Immature natural killer cell (primary cell): Measurements from ENCODE around the gene ACSF2. TPM values are rescaled to one million over a fixed set of nuclear protein-coding genes. Genes with fewer than 3 reads are reported as not detected.
A peak's percentile ranks its signal among the peaks of the same experiment; 100 is the strongest.
"Not testable (repeated sequence)": the region's sequence is repeated elsewhere in the genome, so short reads cannot be mapped to it uniquely, and the experiment has no call there.

Experiments used
- DNase-seq, 3 donors: peaks; one replicate each; pipeline ENCODE4 v3.0.0; 2022; ENCODE audit warnings: mixed read lengths in 1 of 3
- H3K27ac Mint-ChIP-seq, 6 donors: one replicate each; pipeline ENCODE4 v1.8.0; 2020; ENCODE audit warnings: mixed read lengths in 6 of 6, mild to moderate bottlenecking in 5 of 6, inconsistent platforms in 4 of 6, moderate library complexity in 3 of 6
- H3K27me3 Mint-ChIP-seq, 3 donors: one replicate each; pipeline ENCODE4 v1.8.0; 2020 to 2021; ENCODE audit warnings: low read depth in 3 of 3, mild to moderate bottlenecking in 3 of 3, mixed read lengths in 3 of 3, moderate library complexity in 3 of 3, inconsistent platforms in 1 of 3
- H3K36me3 Mint-ChIP-seq, 3 donors: one replicate each; pipeline ENCODE4 v1.8.0; 2020; ENCODE audit warnings: mixed read lengths in 3 of 3, inconsistent platforms in 2 of 3, mild to moderate bottlenecking in 2 of 3
- H3K4me1 Mint-ChIP-seq, 2 donors: one replicate each; pipeline ENCODE4 v1.8.0; 2020; ENCODE audit warnings: inconsistent platforms in 2 of 2, mild to moderate bottlenecking in 2 of 2, mixed read lengths in 2 of 2, moderate library complexity in 1 of 2
- H3K4me3 Mint-ChIP-seq, 5 donors: one replicate each; pipeline ENCODE4 v1.8.0; 2020; ENCODE audit warnings: mild to moderate bottlenecking in 5 of 5, mixed read lengths in 5 of 5, inconsistent platforms in 3 of 5, moderate library complexity in 3 of 5
- H3K9me3 Mint-ChIP-seq, 6 donors: one replicate each; pipeline ENCODE4 v1.8.0; 2020; ENCODE audit warnings: mild to moderate bottlenecking in 6 of 6, mixed read lengths in 6 of 6, inconsistent platforms in 4 of 6, moderate library complexity in 3 of 6
- polyA plus RNA-seq, 3 donors: library from polyadenylated mRNA; unstranded; fragments of 300-500 nt; fragmentation: Illumina TruSeq; gene quantifications; one replicate each; pipeline ENCODE4 v1.2.3, GENCODE V29; 2021

Gene ACSF2
- polyA plus RNA-seq, 3 donors from 2014 or later = 4.8 to 11.1 (median 5.4) TPM

- DNase-seq = no peak
- peaks cover 6 to 12% of the 10 kb centered on the region in 2 donors for H3K4me1 Mint-ChIP-seq
- H3K4me3 Mint-ChIP-seq = no peak overlapping the region
- H3K9me3 Mint-ChIP-seq = peaks cover 0 to 2% (median 0%) of the 10 kb centered on the region in 6 donors
- peaks cover 0 to 4% (median 0%) of the 10 kb centered on the region in 3 donors for H3K36me3 Mint-ChIP-seq
- no peak overlapping the region for H3K27ac Mint-ChIP-seq
- peaks cover 4 to 10% (median 8%) of the 10 kb centered on the region in 3 donors for H3K27me3 Mint-ChIP-seq
Observed at GRCh38 chr17:50466371-50467113, 40.5 kb downstream of the ACSF2 start.

- Mint-ChIP-seq H3K4me1 (peaks cover 6 to 12% of the 10 kb centered on the region in 2 donors), H3K4me3 (peak overlapping the region in 2 of 5 donors; percentile 3 to 7), H3K27ac (no peak overlapping the region), H3K27me3 (peaks cover 4 to 8% (median 8%) of the 10 kb centered on the region in 3 donors), H3K36me3 (peaks cover 0 to 4% (median 0%) of the 10 kb centered on the region in 3 donors), H3K9me3 (peaks cover 0 to 2% (median 0%) of the 10 kb centered on the region in 6 donors)
- no peak for DNase-seq
Observed at GRCh38 chr17:50467114-50467854, 41.3 kb downstream of the ACSF2 start.

- H3K36me3 Mint-ChIP-seq = peaks cover 0 to 4% (median under 1%) of the 10 kb centered on the region in 3 donors
- peaks cover 0 to 2% (median 0%) of the 10 kb centered on the region in 6 donors for H3K9me3 Mint-ChIP-seq
Observed at GRCh38 chr17:50467855-50468303, 41.9 kb downstream of the ACSF2 start.

GRCh38 chr17:50468304-50469207, 42.5 kb downstream of the ACSF2 start, which contains the start of gene CHAD:
TSS of gene CHAD (minus strand) at chr17:50468880. CDS start at chr17:50468813, 67 bp downstream.
- peak within 1 kb of the TSS; percentile 21 to 64 (median 47) for H3K4me3 Mint-ChIP-seq
- peaks cover 0 to 9% (median 7%) of the 10 kb centered on the region in 3 donors for H3K36me3 Mint-ChIP-seq
- no peak within 1 kb of the TSS for H3K27ac Mint-ChIP-seq
- H3K27me3 Mint-ChIP-seq = peaks cover 4 to 10% (median 8%) of the 10 kb centered on the region in 3 donors
- DNase-seq = no peak
- H3K9me3 Mint-ChIP-seq = peaks cover 0 to 2% (median 0%) of the 10 kb centered on the region in 6 donors
- H3K4me1 Mint-ChIP-seq = peaks cover 6 to 12% of the 10 kb centered on the region in 2 donors

More at GRCh38 chr17:50467855-50468303, 41.9 kb downstream of the ACSF2 start:
- DNase-seq = no peak
- Mint-ChIP-seq H3K4me3 (peak overlapping the region in 1 of 5 donors; percentile 64), H3K4me1 (peaks cover 6 to 12% of the 10 kb centered on the region in 2 donors), H3K27me3 (peaks cover 4 to 10% (median 8%) of the 10 kb centered on the region in 3 donors), H3K27ac (no peak overlapping the region)

GRCh38 chr17:50469208-50469605, 43.2 kb downstream of the ACSF2 start:
- Mint-ChIP-seq H3K4me3 (no peak overlapping the region), H3K27me3 (peaks cover 4 to 10% (median 8%) of the 10 kb centered on the region in 3 donors), H3K4me1 (peaks cover 6 to 12% of the 10 kb centered on the region in 2 donors), H3K36me3 (peaks cover 0 to 11% (median 9%) of the 10 kb centered on the region in 3 donors), H3K27ac (no peak overlapping the region), H3K9me3 (peaks cover 0 to 2% (median 0%) of the 10 kb centered on the region in 6 donors)
- no peak for DNase-seq

- Mint-ChIP-seq H3K27me3 (peaks cover 4 to 10% (median 8%) of the 10 kb centered on the region in 3 donors), H3K4me3 (no peak overlapping the region), H3K27ac (no peak overlapping the region)
Observed at GRCh38 chr17:50469671-50470305, 43.8 kb downstream of the ACSF2 start.

GRCh38 chr17:50470426-50470825, 44.4 kb downstream of the ACSF2 start:
- Mint-ChIP-seq H3K27me3 (peaks cover 4 to 10% (median 8%) of the 10 kb centered on the region in 3 donors), H3K4me1 (peaks cover 6 to 12% of the 10 kb centered on the region in 2 donors), H3K4me3 (no peak overlapping the region), H3K27ac (no peak overlapping the region), H3K9me3 (peaks cover 0 to 2% (median 0%) of the 10 kb centered on the region in 6 donors), H3K36me3 (peaks cover 0 to 11% (median 9%) of the 10 kb centered on the region in 3 donors)
- no peak for DNase-seq

More at GRCh38 chr17:50469671-50470305, 43.8 kb downstream of the ACSF2 start:
- Mint-ChIP-seq H3K4me1 (peaks cover 6 to 12% of the 10 kb centered on the region in 2 donors), H3K9me3 (peaks cover 0 to 2% (median 0%) of the 10 kb centered on the region in 6 donors), H3K36me3 (peaks cover 0 to 11% (median 9%) of the 10 kb centered on the region in 3 donors)
- no peak for DNase-seq

GRCh38 chr17:50471009-50471905, 45.2 kb downstream of the ACSF2 start:
- H3K36me3 Mint-ChIP-seq = peaks cover 0 to 11% (median 9%) of the 10 kb centered on the region in 3 donors
- H3K9me3 Mint-ChIP-seq = peaks cover 0 to 2% (median 0%) of the 10 kb centered on the region in 6 donors
- no peak for DNase-seq
- peak overlapping the region in 1 of 6 donors; percentile 67 for H3K27ac Mint-ChIP-seq
- peaks cover 6 to 12% of the 10 kb centered on the region in 2 donors for H3K4me1 Mint-ChIP-seq
- H3K4me3 Mint-ChIP-seq = peak overlapping the region in 1 of 5 donors; percentile 20
- peaks cover 4 to 8% (median 8%) of the 10 kb centered on the region in 3 donors for H3K27me3 Mint-ChIP-seq

GRCh38 chr17:50472286-50472685, 46.3 kb downstream of the ACSF2 start:
- DNase-seq = no peak
- H3K27me3 Mint-ChIP-seq = peaks cover 4 to 8% (median 8%) of the 10 kb centered on the region in 3 donors
- H3K4me3 Mint-ChIP-seq = no peak overlapping the region
- no peaks in the 10 kb centered on the region for H3K9me3 Mint-ChIP-seq
- H3K4me1 Mint-ChIP-seq = peaks cover 6 to 12% of the 10 kb centered on the region in 2 donors
- H3K27ac Mint-ChIP-seq = no peak overlapping the region
- peaks cover 0 to 11% (median 9%) of the 10 kb centered on the region in 3 donors for H3K36me3 Mint-ChIP-seq

- not testable (repeated sequence) for H3K27me3 Mint-ChIP-seq, DNase-seq, H3K27ac Mint-ChIP-seq, H3K4me1 Mint-ChIP-seq, H3K4me3 Mint-ChIP-seq, H3K9me3 Mint-ChIP-seq
- peaks cover 0 to 11% (median 9%) of the 10 kb centered on the region in 3 donors for H3K36me3 Mint-ChIP-seq
Observed at GRCh38 chr17:50472761-50473161, 46.7 kb downstream of the ACSF2 start.

GRCh38 chr17:50473901-50474300, 47.9 kb downstream of the ACSF2 start:
- Mint-ChIP-seq H3K9me3 (peaks cover 0 to 1% (median 0%) of the 10 kb centered on the region in 6 donors), H3K36me3 (peaks cover 0 to 11% (median 9%) of the 10 kb centered on the region in 3 donors), H3K27ac (no peak overlapping the region), H3K4me1 (peaks cover 6 to 7% of the 10 kb centered on the region in 2 donors), H3K27me3 (peaks cover 4 to 8% (median 8%) of the 10 kb centered on the region in 3 donors), H3K4me3 (no peak overlapping the region)
- DNase-seq = no peak
